HUES64 (cell line): ENCODE data around the gene STK38.
A peak's percentile ranks its signal among the peaks of the same experiment; 100 is the strongest.

ENCODE experiments used
- H3K27ac ChIP-seq: 2 replicates; pipeline ENCODE4 v1.7.0; 2013; ENCODE audit warnings: low read depth, low read length, inconsistent platforms
- H3K27me3 ChIP-seq: 2 replicates; pipeline ENCODE4 v1.6.1; 2013; ENCODE audit warnings: mild to moderate bottlenecking, low read length; ENCODE audit not compliant: insufficient read depth
- H3K36me3 ChIP-seq: 2 replicates; pipeline ENCODE4 v1.6.1; 2013; ENCODE audit warnings: mild to moderate bottlenecking, low read length; ENCODE audit not compliant: insufficient read depth
- H3K4me1 ChIP-seq: 2 replicates; pipeline ENCODE4 v1.6.1; 2013; ENCODE audit warnings: mild to moderate bottlenecking, low read length, moderate library complexity; ENCODE audit not compliant: insufficient read depth
- H3K4me3 ChIP-seq: 2 replicates; pipeline ENCODE4 v1.5.1; 2013; ENCODE audit warnings: mild to moderate bottlenecking, low read length, moderate library complexity
- H3K9ac ChIP-seq: 2 replicates; pipeline ENCODE4 v1.6.1; 2013; ENCODE audit warnings: mild to moderate bottlenecking, low read depth, low read length
- H3K9me3 ChIP-seq: 2 replicates; pipeline ENCODE4 v1.6.1; 2013; ENCODE audit warnings: low read depth, low read length; ENCODE audit not compliant: insufficient read depth
- WGBS: fragments of 150-250, 120-280 bp; methylation state at CpG from one replicate; pipeline ENCODE4 v1.1.7; 2013; ENCODE audit warnings: missing lambda C conversion rate; 5-methylcytosine and 5-hydroxymethylcytosine counted together

STK38 gene

GRCh38 chr6:36544228-36544627 lies 3.1 kb downstream of the STK38 start:
- Histone ChIP-seq H3K27me3 (no peaks in the 10 kb centered on the region), H3K4me3 (no peak overlapping the region), H3K9ac (0 out of 2 replicates have a peak overlapping the region, but pooled peaks have one; percentile 30), H3K27ac (no peak overlapping the region), H3K36me3 (peaks cover 25% of the 10 kb centered on the region), H3K4me1 (peaks cover 10% of the 10 kb centered on the region; the same call in 1 of the 2 replicates), H3K9me3 (no peaks in the 10 kb centered on the region)
- WGBS, result no CpG with 5 or more reads among the region's 1 CpG

GRCh38 chr6:36542041-36542440 lies 5.2 kb downstream of the STK38 start:
- H3K9me3 ChIP-seq, result no peaks in the 10 kb centered on the region
- no peak overlapping the region for H3K27ac ChIP-seq
- H3K27me3 ChIP-seq, result no peaks in the 10 kb centered on the region
- H3K36me3 ChIP-seq, result peaks cover 45% of the 10 kb centered on the region
- WGBS, result no CpG with 5 or more reads among the region's 2 CpGs
- 0 out of 2 replicates have a peak, but pooled peaks cover 4% of the 10 kb centered on the region for H3K4me1 ChIP-seq
- H3K4me3 ChIP-seq, result no peak overlapping the region
- H3K9ac ChIP-seq, result no peak overlapping the region

DNA sequence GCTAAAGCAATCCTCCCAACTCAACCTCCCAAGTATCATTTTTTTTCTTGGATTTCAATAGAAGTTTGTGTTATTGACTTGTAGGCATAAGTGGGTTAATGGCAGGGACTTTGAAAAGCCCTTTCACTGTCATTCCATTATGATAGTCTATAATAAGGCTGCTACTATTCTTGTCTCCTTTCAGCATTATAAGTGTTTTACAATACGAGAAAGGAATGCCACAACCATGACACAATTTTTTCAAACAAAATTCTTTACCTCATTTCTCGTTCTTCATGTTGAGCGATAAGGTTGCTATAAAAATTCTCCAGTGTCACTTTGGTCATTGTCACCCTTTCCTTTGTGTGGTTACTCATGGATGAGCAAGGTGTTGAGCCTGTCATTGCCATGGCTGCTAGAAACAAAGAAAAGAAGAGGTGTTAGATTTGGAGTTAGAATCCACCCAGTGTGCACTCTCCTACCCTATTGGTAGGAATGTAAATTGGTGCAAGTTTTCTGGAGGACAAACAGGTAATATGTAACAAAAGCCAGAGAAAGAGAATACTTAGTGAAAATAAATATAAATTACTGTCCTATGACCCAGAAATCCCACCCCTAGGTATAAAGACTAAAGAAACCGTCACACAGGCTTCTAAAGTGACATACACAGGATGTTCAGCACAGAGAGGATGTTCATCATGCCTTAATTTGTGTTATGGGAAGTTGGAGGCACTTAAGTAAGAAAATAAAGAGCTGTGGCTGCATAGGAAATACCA lies 7.3 kb downstream of the STK38 start:
- WGBS, result 97% methylated on average over 3 of the region's 4 CpGs
- no peak overlapping the region for H3K4me3 ChIP-seq
- no peak overlapping the region for H3K9ac ChIP-seq
- H3K27ac ChIP-seq, result no peak overlapping the region
- peaks cover 46% of the 10 kb centered on the region for H3K36me3 ChIP-seq
- no peaks in the 10 kb centered on the region for H3K9me3 ChIP-seq
- no peaks in the 10 kb centered on the region for H3K27me3 ChIP-seq
- H3K4me1 ChIP-seq, result no peaks in the 10 kb centered on the region

DNA sequence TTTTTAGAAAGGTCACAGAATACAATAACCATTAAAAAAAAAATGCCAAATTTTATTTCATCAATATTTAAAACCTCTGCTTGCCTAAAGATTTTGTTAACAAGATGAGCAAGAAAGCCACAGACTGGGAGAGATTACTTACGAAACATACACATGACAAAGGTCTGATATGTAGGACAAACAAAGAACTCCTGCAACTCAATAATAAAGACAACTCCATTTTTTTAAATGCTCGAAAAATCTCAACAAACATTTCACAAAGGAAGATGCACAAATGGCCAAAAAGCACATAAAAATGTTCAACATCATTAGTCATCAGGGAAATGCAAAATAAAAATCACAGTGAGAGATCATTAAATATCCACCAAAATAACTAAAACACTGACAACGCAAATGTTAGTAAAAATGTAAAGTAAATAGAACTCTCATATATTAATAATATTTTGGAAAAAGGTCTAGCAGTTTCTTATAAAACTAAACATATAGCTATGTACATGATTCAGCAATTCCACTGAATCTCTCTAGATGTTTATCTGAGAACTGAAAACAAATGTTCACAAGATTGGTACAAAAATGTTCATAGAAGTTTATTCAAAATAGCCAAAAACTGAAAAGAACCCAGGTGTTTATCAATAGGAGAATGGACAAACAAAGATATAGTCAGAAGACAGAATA lies 10.3 kb downstream of the STK38 start:
- Histone ChIP-seq H3K4me3 (no peak overlapping the region), H3K4me1 (no peaks in the 10 kb centered on the region), H3K9ac (no peak overlapping the region), H3K27me3 (no peaks in the 10 kb centered on the region), H3K36me3 (peaks cover 49% of the 10 kb centered on the region), H3K27ac (no peak overlapping the region), H3K9me3 (no peaks in the 10 kb centered on the region)
- 92% methylated on average over 2 of the region's 3 CpGs for WGBS

- H3K9ac ChIP-seq, result no peak overlapping the region
- no peaks in the 10 kb centered on the region for H3K27me3 ChIP-seq
- H3K27ac ChIP-seq, result no peak overlapping the region
- H3K9me3 ChIP-seq, result no peaks in the 10 kb centered on the region
- WGBS, result 97% methylated on average over 1 of the region's 1 CpG
- H3K36me3 ChIP-seq, result peaks cover 19% of the 10 kb centered on the region
- no peaks in the 10 kb centered on the region for H3K4me1 ChIP-seq
- no peak overlapping the region for H3K4me3 ChIP-seq
Observed at GRCh38 chr6:36533321-36533720, 14.0 kb downstream of the STK38 start.

- Histone ChIP-seq H3K9ac (no peak overlapping the region), H3K27me3 (no peaks in the 10 kb centered on the region), H3K9me3 (no peaks in the 10 kb centered on the region), H3K4me1 (no peaks in the 10 kb centered on the region), H3K4me3 (no peak overlapping the region), H3K36me3 (peaks cover 48% of the 10 kb centered on the region), H3K27ac (no peak overlapping the region)
- 96% methylated on average over 2 of the region's 2 CpGs for WGBS
Observed at GRCh38 chr6:36526066-36526465, 21.2 kb downstream of the STK38 start.

DNA sequence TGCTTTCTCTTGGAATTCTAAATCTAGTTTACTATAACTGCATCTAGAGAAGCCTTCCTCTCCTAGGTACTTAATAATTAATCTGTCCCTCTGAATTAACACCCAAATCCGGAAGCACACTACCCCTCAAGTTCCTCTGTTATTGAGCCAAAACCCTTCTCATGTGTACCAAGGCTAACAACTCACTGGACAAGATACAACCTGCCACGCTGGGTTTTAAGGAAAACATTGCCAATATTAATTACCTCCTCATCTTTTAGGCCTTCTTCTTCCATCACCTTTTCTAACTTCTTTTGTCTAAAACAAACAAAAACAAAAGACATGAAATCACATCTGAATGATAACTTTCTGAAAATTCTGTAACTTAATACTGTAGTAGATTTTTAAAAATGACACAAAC lies 21.9 kb downstream of the STK38 start:
- Histone ChIP-seq H3K27ac (no peak overlapping the region), H3K9ac (no peak overlapping the region), H3K36me3 (peaks cover 55% of the 10 kb centered on the region), H3K4me1 (no peaks in the 10 kb centered on the region), H3K9me3 (no peaks in the 10 kb centered on the region), H3K27me3 (no peaks in the 10 kb centered on the region), H3K4me3 (no peak overlapping the region)
- WGBS, result 98% methylated on average over 2 of the region's 2 CpGs

GRCh38 chr6:36524871-36525270 lies 22.4 kb downstream of the STK38 start:
- Histone ChIP-seq H3K27me3 (no peaks in the 10 kb centered on the region), H3K27ac (no peak overlapping the region), H3K9ac (no peak overlapping the region), H3K36me3 (peaks cover 60% of the 10 kb centered on the region), H3K4me3 (no peak overlapping the region), H3K9me3 (no peaks in the 10 kb centered on the region), H3K4me1 (no peaks in the 10 kb centered on the region)
- over 99% methylated on average over 5 of the region's 5 CpGs for WGBS

- H3K27me3 ChIP-seq, result no peaks in the 10 kb centered on the region
- no peak overlapping the region for H3K9ac ChIP-seq
- WGBS, result 98% methylated on average over 5 of the region's 6 CpGs
- H3K27ac ChIP-seq, result no peak overlapping the region
- peaks cover 68% of the 10 kb centered on the region for H3K36me3 ChIP-seq
- H3K4me1 ChIP-seq, result no peaks in the 10 kb centered on the region
- no peaks in the 10 kb centered on the region for H3K9me3 ChIP-seq
- no peak overlapping the region for H3K4me3 ChIP-seq
Observed at GRCh38 chr6:36523936-36524499, 23.3 kb downstream of the STK38 start.

DNA sequence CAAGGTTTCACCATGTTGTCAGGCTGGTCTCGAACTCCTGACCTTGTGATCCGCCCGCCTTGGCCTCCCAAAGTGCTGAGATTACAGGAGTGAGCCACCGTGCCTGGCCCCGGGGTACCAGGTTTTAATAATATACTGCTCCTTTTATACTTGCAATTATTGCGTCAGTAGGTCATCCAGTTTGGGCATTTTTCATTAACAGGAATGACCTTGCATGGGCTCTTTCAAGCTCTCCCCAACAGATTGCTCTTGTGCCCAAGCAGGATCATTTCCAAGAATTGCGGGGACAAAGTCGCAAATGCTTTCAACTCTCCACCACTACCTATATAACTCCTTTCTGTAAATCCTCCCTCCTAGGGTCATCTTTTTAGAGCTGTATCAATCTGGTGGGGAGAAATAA lies 23.8 kb downstream of the STK38 start:
- Histone ChIP-seq H3K36me3 (peaks cover 74% of the 10 kb centered on the region), H3K9me3 (no peaks in the 10 kb centered on the region), H3K27me3 (no peaks in the 10 kb centered on the region), H3K4me3 (no peak overlapping the region), H3K27ac (no peak overlapping the region), H3K4me1 (no peaks in the 10 kb centered on the region), H3K9ac (no peak overlapping the region)
- WGBS, result 96% methylated on average over 8 of the region's 8 CpGs

DNA sequence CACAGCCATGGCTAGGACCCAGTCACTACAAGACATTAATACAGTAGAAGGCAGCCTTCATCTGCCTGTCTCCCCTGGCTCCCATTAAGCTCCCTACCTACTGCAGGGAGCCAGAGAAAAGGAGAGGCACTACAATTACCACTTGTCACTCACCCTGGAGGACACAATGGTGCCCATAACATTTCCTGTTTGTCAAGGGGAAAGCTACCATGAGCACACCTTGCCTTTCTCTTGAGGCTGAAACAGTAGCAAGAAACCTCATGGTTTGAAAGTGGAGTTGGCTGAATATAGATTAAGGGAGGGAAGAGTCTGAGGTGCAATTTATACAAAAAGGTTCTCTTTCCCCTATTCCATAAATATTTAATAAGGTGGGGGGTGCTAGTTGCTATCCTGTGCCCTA lies 27.9 kb downstream of the STK38 start:
- Histone ChIP-seq H3K9ac (no peak overlapping the region), H3K9me3 (no peaks in the 10 kb centered on the region), H3K4me1 (no peaks in the 10 kb centered on the region), H3K36me3 (peaks cover 92% of the 10 kb centered on the region), H3K27me3 (no peaks in the 10 kb centered on the region), H3K27ac (no peak overlapping the region), H3K4me3 (no peak overlapping the region)
